Suprapubic skin (tissue), 3 donors: ENCODE measurements around the gene MAP2K3.
"Not testable (repeated sequence)": the region's sequence is repeated elsewhere in the genome, so short reads cannot be mapped to it uniquely, and the experiment has no call there.

Experiments used
- CTCF ChIP-seq, 2 donors: fragments of 200-600 bp in 1 of 2; fragments of 450-650 bp in 1 of 2; sonication (generic) in 1 of 2; IDR thresholded peaks; one replicate each; pipeline ENCODE4 v1.5.1; 2016 to 2019; ENCODE audit warnings: antibody characterized with exemption in 2 of 2, mild to moderate bottlenecking in 1 of 2, moderate library complexity in 1 of 2
- EP300 ChIP-seq: sonication (generic); formaldehyde crosslinking; IDR thresholded peaks from one replicate; pipeline ENCODE4 v1.6.1; 2017; ENCODE audit warnings: antibody characterized with exemption

- TF ChIP-seq CTCF (IDR thresholded peaks at IDR 0.05); EP300: not testable (repeated sequence)
These were observed 43.4 kb downstream of the MAP2K3 start for GRCh38 chr17:21327921-21328320.
